WERI-Rb-1 (cell line): ENCODE results near the gene ECI2.

Experiments
- DNase-seq: peaks from one replicate; pipeline ENCODE4 v3.0.0-alpha.2; 2020
- H3K27ac ChIP-seq: fragments of 250-450 bp; sonication (Bioruptor Pico); 2 replicates; pipeline ENCODE4 v1.5.1; 2020; ENCODE audit warnings: mild to moderate bottlenecking, moderate library complexity
- H3K27me3 ChIP-seq: fragments of 250-450 bp; sonication (Bioruptor Pico); 2 replicates; pipeline ENCODE4 v1.5.1; 2021; ENCODE audit warnings: mild to moderate bottlenecking, low read depth, moderate library complexity; ENCODE audit not compliant: insufficient read depth, severe bottlenecking
- H3K36me3 ChIP-seq: fragments of 250-450 bp; sonication (Bioruptor Pico); 2 replicates; pipeline ENCODE4 v1.5.1; 2020; ENCODE audit warnings: mild to moderate bottlenecking, moderate library complexity
- H3K4me3 ChIP-seq: 2 replicates; pipeline ENCODE4 v1.5.1; 2011; ENCODE audit warnings: low read depth, mild to moderate bottlenecking, control low read depth, low read length
- H3K9me3 ChIP-seq: fragments of 250-450 bp; sonication (Bioruptor Pico); 2 replicates; pipeline ENCODE4 v1.5.1; 2021; ENCODE audit warnings: mild to moderate bottlenecking, moderate library complexity; ENCODE audit not compliant: severe bottlenecking
- TF ChIP-seq, protein P1 (sequence below): IDR thresholded peaks from 2 replicates; pipeline ENCODE4 v1.5.1; 2011; ENCODE audit warnings: low read depth, mild to moderate bottlenecking, control low read depth, inconsistent platforms, low read length

Gene ECI2

GRCh38 chr6:4135665-4136353 lies 434 bp upstream of the ECI2 start:
- DNase-seq, result peak; percentile 100
- Histone ChIP-seq H3K27ac (peak overlapping the region; percentile 60), H3K9me3 (peaks cover 6% of the 10 kb centered on the region), H3K36me3 (peaks cover 35% of the 10 kb centered on the region), H3K4me3 (peak overlapping the region; percentile 85), H3K27me3 (no peaks in the 10 kb centered on the region)
- TF ChIP-seq, protein P1, sequence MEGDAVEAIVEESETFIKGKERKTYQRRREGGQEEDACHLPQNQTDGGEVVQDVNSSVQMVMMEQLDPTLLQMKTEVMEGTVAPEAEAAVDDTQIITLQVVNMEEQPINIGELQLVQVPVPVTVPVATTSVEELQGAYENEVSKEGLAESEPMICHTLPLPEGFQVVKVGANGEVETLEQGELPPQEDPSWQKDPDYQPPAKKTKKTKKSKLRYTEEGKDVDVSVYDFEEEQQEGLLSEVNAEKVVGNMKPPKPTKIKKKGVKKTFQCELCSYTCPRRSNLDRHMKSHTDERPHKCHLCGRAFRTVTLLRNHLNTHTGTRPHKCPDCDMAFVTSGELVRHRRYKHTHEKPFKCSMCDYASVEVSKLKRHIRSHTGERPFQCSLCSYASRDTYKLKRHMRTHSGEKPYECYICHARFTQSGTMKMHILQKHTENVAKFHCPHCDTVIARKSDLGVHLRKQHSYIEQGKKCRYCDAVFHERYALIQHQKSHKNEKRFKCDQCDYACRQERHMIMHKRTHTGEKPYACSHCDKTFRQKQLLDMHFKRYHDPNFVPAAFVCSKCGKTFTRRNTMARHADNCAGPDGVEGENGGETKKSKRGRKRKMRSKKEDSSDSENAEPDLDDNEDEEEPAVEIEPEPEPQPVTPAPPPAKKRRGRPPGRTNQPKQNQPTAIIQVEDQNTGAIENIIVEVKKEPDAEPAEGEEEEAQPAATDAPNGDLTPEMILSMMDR, result 0 out of 2 replicates have a peak, but pooled peaks have one; percentile 11

GRCh38 chr6:4133941-4134838 lies 1.2 kb downstream of the ECI2 start:
- peak; percentile 57 for DNase-seq
- peak overlapping the region; percentile 89 for H3K27ac ChIP-seq
- peaks cover 51% of the 10 kb centered on the region for H3K36me3 ChIP-seq
- TF ChIP-seq, protein P1, result no peak
- H3K27me3 ChIP-seq, result no peaks in the 10 kb centered on the region
- peak overlapping the region; percentile 85 for H3K4me3 ChIP-seq
- peaks cover 8% of the 10 kb centered on the region for H3K9me3 ChIP-seq

- peaks cover 79% of the 10 kb centered on the region for H3K36me3 ChIP-seq
- DNase-seq, result no peak
- no peaks in the 10 kb centered on the region for H3K27me3 ChIP-seq
- H3K27ac ChIP-seq, result no peak overlapping the region
- H3K9me3 ChIP-seq, result peaks cover 8% of the 10 kb centered on the region
- TF ChIP-seq, protein P1, result no peak
- no peak overlapping the region for H3K4me3 ChIP-seq
Observed at GRCh38 chr6:4130357-4130987, 4.9 kb downstream of the ECI2 start.

- no peak overlapping the region for H3K27ac ChIP-seq
- peaks cover 77% of the 10 kb centered on the region for H3K36me3 ChIP-seq
Observed at GRCh38 chr6:4129446-4129845, 5.9 kb downstream of the ECI2 start.

GRCh38 chr6:4128748-4129147 lies 6.6 kb downstream of the ECI2 start:
- no peak overlapping the region for H3K27ac ChIP-seq
- H3K4me3 ChIP-seq, result no peak overlapping the region
- no peak for DNase-seq
- H3K9me3 ChIP-seq, result peaks cover 8% of the 10 kb centered on the region
- TF ChIP-seq, protein P1, result no peak
- H3K36me3 ChIP-seq, result peaks cover 79% of the 10 kb centered on the region
- no peaks in the 10 kb centered on the region for H3K27me3 ChIP-seq

More at GRCh38 chr6:4129446-4129845, 5.9 kb downstream of the ECI2 start:
- no peak for DNase-seq
- Histone ChIP-seq H3K27me3 (no peaks in the 10 kb centered on the region), H3K4me3 (no peak overlapping the region), H3K9me3 (peaks cover 8% of the 10 kb centered on the region)
- TF ChIP-seq, protein P1, result no peak
